Activated CD4-positive, alpha-beta T cell treated with anti-CD3 and anti-CD28 coated beads, Interleukin-2, amount 50 U/mL, for 16 hours (primary cell): ENCODE data around the gene CRYGC.
A peak's percentile ranks its signal among the peaks of the same experiment; 100 is the strongest.
"Not testable (repeated sequence)": the region's sequence is repeated elsewhere in the genome, so short reads cannot be mapped to it uniquely, and the experiment has no call there.

Experiments
- DNase-seq: peaks from one replicate; pipeline ENCODE4 v3.0.0-alpha.2; 2020

Gene CRYGC

DNA sequence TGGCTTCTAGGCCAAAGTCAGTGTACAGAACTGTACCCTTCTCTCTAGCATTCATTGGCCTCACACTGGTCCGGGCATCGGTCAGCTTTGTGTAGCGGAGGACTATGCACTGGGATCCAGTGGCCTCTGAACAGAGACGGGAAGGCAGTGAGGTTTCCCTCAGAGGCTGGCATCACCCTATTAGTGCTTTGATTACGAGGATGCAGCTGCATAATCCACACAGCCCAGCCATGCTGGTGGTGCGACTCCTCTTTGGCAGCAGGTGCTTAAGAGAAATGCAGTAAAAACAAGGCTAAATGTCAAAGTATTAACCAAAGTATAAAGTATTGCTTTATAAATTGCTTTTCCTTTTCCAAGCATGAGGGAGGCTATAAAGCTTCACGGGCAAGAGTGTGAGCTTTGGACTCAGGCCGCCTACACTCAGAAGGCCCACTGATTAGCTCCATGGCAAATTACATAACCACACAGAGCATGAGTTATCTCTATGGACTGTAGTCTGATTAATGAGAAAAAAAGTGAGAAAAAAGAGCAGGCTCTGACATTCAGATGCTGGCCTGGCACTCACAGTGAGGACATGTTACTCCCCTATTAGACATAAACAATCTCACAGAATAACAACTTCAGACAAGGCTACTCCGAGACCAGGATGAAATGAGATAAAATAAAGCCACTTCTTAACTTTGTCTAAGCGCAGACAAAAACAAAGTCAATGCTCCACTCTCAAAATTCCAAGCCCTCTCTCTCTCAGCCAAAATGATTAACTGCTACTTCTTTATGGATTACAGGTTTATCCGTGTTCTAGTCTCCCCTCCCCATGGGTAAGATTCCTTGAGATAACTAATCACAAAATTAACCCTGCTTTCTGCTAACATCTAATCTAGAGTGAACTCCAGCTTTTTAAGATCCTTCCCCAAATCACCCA is 6.4 kb upstream of the CRYGC start:
- no peak for DNase-seq

- DNase-seq = peak; percentile 27
Observed at GRCh38 chr2:208134928-208135586, 5.4 kb upstream of the CRYGC start.

GRCh38 chr2:208130712-208131110 is 1.1 kb upstream of the CRYGC start:
- DNase-seq = no peak

GRCh38 chr2:208128136-208128535 is 1.5 kb downstream of the CRYGC start:
- DNase-seq = no peak

GRCh38 chr2:208127090-208127489 is 2.5 kb downstream of the CRYGC start:
- no peak for DNase-seq

DNA sequence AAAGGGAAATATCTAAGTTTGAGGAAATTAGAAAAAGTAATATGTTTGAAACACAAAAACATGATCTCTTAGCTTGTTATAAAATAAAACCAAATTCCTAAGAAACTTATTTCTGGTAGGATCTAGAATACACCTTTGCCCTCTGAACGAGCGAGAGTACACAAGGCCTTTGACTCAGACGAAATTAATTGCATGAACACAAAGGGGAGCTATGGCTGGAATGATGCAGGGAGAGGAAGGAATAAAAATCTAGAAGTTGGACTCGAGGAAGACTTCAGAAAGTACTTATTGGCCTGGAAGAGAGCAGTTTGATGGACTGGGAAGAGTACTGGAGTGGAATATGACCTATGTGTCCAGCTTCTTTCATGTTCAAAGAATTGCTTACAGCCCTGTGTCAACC is 4.4 kb downstream of the CRYGC start:
- DNase-seq = no peak

- DNase-seq = not testable (repeated sequence)
Observed at GRCh38 chr2:208124013-208124715, 5.5 kb downstream of the CRYGC start, which contains the start of gene CRYGD. CRYGD (minus strand) TSS chr2:208124524; CDS start chr2:208124473, 51 bp downstream.

- DNase-seq = no peak
Observed at GRCh38 chr2:208122248-208122647, 7.4 kb downstream of the CRYGC start.

GRCh38 chr2:208118918-208119317 is 10.7 kb downstream of the CRYGC start:
- DNase-seq = no peak

DNA sequence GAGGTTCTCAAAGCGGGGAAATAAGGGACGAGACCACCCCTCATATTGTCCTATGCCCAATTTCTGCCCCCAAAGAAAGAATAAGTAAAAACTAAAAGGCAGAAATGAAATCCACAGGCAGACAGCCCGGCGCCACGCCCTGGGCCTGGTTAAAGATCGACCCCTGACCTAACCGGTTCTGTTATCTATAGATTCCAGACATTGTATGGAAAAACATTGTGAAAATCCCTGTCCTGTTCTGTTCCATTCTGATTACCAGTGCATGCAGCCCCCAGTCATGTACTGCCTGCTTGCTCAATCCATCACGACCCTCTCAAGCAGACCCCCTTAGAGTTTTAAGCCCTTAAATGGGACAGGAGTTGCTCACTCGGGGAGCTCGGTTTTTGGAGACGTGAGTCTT is 12.2 kb downstream of the CRYGC start:
- DNase-seq = not testable (repeated sequence)

GRCh38 chr2:208112969-208113368 is 16.7 kb downstream of the CRYGC start:
- no peak for DNase-seq

GRCh38 chr2:208112273-208112745 is 17.3 kb downstream of the CRYGC start:
- not testable (repeated sequence) for DNase-seq

- no peak for DNase-seq
Observed at GRCh38 chr2:208103616-208104015, 26.0 kb downstream of the CRYGC start.

DNA sequence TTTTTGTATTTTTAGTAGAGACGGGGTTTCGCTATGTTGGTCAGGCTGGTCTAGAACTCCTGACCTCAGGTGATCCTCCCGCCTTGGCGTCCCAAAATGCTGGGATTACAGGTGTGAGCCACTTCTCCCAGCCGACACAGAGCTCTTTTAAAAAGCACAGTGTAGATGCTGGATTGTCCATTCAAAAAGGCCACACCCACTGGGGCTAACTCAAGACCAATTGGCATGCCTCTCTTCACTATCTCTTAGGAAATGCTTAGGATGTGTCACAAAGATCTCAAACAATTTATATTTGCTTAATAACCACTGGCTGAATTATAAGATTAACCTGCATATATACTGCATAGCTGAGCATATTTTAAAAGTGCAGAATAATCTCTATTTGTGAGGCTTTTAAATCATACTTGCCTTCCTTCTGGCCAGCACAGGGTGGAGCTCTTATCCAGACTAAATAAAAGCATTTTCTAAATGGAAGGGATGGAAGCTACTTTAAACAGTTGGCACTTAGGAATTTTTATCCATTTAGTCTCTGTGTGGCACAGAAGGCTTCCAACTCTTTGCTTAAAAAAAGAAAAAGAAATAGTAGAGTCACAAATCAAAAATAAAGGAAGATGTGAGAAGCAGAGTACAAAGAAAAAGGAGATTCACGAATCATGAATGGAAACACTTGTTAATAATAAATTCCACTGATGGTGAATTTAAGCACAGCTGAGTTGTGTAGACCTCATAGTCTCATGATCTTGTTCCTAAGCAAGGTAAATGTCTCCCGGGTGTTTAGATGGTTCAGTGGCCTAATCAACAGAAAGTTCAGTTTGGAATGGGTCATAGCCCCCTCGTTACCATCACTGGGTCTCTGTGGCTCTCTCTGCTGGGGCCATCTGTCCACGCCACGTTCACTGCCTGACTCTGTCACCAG is 27.7 kb downstream of the CRYGC start:
- DNase-seq = no peak

DNA sequence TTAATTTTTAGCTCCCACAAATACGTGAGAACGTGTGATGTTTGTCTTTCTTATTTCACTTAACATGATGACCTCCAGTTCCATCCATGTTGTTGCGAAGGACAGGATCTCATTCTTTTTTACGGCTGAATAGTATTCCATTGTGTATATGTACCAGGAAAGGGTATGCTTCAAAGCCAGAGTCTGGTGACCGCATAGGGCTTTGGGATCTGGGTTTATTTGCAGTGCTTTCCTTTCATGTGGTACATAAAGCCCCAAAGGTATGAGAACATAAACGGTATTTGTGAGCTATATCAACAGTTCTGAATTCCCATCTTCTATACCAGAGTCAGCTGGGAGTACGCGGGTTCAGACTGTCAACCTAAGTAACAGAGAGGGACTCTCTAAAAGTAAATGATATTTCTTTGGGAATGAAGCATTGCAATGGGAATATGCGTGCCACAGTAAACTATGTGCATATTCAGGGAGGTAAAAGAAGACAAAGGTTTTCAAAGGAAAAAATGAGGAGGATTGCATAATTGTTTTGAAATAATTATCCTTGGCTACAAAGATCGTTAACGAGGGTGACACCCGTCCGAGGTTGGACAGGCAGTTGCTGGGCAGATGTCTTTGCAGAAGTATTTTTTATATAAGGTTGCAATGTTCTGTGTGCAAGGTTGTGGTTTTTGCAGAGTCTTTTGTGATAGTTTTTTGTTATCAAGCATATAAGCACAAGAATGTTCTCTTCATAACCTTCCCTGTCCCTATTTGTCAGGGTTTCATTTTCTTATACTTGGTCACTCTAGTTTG is 29.8 kb downstream of the CRYGC start:
- no peak for DNase-seq

DNA sequence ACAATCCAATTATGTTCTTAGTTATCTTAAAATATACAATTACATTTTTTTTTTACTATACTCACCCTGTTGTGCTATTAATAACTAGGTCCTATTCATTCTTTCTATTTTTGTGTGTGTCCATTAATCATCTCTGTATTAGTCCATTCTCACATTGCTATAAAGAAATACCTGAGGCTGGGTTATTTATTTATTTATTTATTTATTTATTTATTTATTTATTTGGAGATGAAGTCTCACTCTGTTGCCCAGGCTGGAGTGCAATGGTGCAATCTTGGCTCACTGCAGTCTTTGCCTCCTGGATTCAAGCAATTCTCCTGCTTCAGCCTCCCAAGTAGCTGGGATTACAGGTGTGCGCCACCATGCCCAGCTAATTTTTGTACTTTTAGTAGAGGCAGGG is 30.9 kb downstream of the CRYGC start:
- not testable (repeated sequence) for DNase-seq

GRCh38 chr2:208098267-208098666 is 31.4 kb downstream of the CRYGC start:
- DNase-seq = no peak

- no peak for DNase-seq
Observed at GRCh38 chr2:208097801-208098200, 31.8 kb downstream of the CRYGC start.

DNA sequence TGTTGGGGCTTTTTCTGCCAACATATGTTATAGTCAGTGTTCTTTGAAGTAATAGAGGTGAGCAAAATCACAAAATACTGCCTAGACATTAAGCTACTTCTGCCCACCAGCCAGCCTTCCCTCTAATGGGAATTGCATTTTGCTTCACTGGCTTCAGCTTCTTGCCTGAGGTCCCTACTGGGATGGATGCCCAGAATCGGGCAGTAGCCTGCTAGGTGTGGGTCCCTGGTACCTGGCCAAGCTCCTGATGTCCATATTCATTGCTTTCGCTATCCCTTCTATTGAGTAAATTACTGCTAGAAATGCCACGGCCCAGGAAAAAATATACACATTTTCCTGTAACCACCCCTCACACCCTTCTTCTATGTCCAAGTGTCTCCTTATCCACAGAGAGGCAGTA is 32.3 kb downstream of the CRYGC start:
- DNase-seq = no peak

DNA sequence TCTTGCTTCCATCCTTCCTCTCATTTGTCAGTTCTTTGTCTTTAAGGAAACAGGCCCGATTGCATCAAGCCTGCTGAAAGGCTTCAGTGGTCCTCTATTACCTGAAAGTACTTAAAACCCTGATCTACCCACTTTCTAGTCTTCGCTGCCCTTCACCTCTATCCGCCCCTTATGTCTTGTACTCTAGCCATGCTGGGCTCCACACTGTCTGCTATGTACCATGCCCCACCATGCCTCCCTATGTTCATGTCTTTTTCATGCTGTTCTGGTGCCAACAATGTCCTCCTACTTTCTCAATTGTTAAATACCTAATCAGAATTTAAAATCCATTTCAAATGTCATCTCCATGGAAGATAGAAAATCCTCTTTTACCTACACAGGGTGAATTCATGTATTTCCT is 33.5 kb downstream of the CRYGC start:
- DNase-seq = no peak

DNA sequence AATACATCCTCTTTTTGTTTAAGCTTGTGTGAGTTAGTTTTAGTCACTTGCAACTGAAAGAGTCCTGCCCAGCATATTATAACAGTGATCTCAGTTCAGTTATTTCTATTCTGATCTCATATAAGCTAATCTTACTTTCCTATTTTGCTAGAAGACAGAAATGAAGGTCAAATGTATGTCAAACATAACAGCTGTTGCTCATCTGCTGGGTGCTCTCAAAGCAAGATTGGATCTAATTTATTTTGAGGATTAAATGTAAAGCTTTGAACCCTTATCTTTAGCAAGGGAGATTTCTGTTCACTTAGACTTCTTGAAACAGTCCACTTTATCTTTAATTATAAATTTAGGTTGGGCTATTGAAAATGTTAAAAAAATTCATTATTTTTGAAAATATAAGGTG is 36.5 kb downstream of the CRYGC start:
- DNase-seq = no peak
